Measurements from ENCODE around the gene DCDC2.
"Not testable (repeated sequence)": the region's sequence is repeated elsewhere in the genome, so short reads cannot be mapped to it uniquely, and the experiment has no call there.

Gene DCDC2

GRCh38 chr6:24245275-24245674 lies 112.6 kb downstream of the DCDC2 start:
- ChIA-PET CTCF (no interaction called here), POLR2A (no interaction called here)
- TF ChIP-seq FOXK2 (IDR thresholded peaks at IDR 0.05) (no peak), L3MBTL2 (conservative IDR thresholded peaks at IDR 0.05) (no peak), ELF4 (IDR thresholded peaks at IDR 0.05) (no peak), FOXM1 (IDR thresholded peaks at IDR 0.05; ENCODE audit: borderline replicate concordance) (no peak), PKNOX1 (IDR thresholded peaks at IDR 0.05) (no peak), CTBP1 (IDR thresholded peaks at IDR 0.05; ENCODE audit: borderline replicate concordance) (no peak), HDGF (IDR thresholded peaks at IDR 0.05; ENCODE audit: borderline replicate concordance) (no peak), ARNT (IDR thresholded peaks at IDR 0.05) (no peak), BHLHE40 (IDR thresholded peaks at IDR 0.05; ENCODE audit: borderline replicate concordance) (no peak), NFRKB (IDR thresholded peaks at IDR 0.05) (no peak), TARDBP (IDR thresholded peaks at IDR 0.05) (no peak)
- DNase-seq (ENCODE audit: extremely low spot score): no peak

- DNase-seq (ENCODE audit: extremely low spot score): no peak
- CTCF ChIA-PET: interaction anchor here (0.6 kb wide), 1 partner anchor 798 kb away, joined by 3 read pairs; no protein-coding TSS in a partner anchor
- POLR2A ChIA-PET: no interaction called here
- no peak for TF ChIP-seq SUZ12 (IDR thresholded peaks at IDR 0.05)
- no peak for TF ChIP-seq PKNOX1 (IDR thresholded peaks at IDR 0.05)
- no peak for TF ChIP-seq ARNT (IDR thresholded peaks at IDR 0.05)
- TF ChIP-seq FOXA1 (IDR thresholded peaks at IDR 0.05): no peak
- no peak for TF ChIP-seq ZNF384 (IDR thresholded peaks at IDR 0.05)
- no peak for TF ChIP-seq CTBP1 (IDR thresholded peaks at IDR 0.05; ENCODE audit: borderline replicate concordance)
- TF ChIP-seq LEF1 (IDR thresholded peaks at IDR 0.05; ENCODE audit: borderline replicate concordance): no peak
- no peak for TF ChIP-seq L3MBTL2 (conservative IDR thresholded peaks at IDR 0.05)
- no peak for TF ChIP-seq ELF4 (IDR thresholded peaks at IDR 0.05)
- TF ChIP-seq FOXK2 (IDR thresholded peaks at IDR 0.05): no peak
- TF ChIP-seq FOXM1 (IDR thresholded peaks at IDR 0.05; ENCODE audit: borderline replicate concordance): no peak
- no peak for TF ChIP-seq BHLHE40 (IDR thresholded peaks at IDR 0.05; ENCODE audit: borderline replicate concordance)
- TF ChIP-seq SP1 (IDR thresholded peaks at IDR 0.05): no peak
- TF ChIP-seq NFRKB (IDR thresholded peaks at IDR 0.05): no peak
Measured at GRCh38 chr6:24242924-24243323, 114.9 kb downstream of the DCDC2 start.

GRCh38 chr6:24241779-24242178 lies 116.1 kb downstream of the DCDC2 start:
- DNase-seq (ENCODE audit: extremely low spot score); POLR2A ChIA-PET; CTCF ChIA-PET: not testable (repeated sequence)

- CTCF ChIA-PET: no interaction called here
- POLR2A ChIA-PET: no interaction called here
- no peak for DNase-seq (ENCODE audit: extremely low spot score)
Measured at GRCh38 chr6:24240943-24241342, 116.9 kb downstream of the DCDC2 start.

GRCh38 chr6:24240380-24240928 lies 117.4 kb downstream of the DCDC2 start:
- DNase-seq (ENCODE audit: extremely low spot score): no peak
- no peak for TF ChIP-seq SP1 (IDR thresholded peaks at IDR 0.05)
- no peak for TF ChIP-seq TARDBP (IDR thresholded peaks at IDR 0.05)
- TF ChIP-seq CTBP1 (IDR thresholded peaks at IDR 0.05; ENCODE audit: borderline replicate concordance): no peak
- no peak for TF ChIP-seq BHLHE40 (IDR thresholded peaks at IDR 0.05; ENCODE audit: borderline replicate concordance)
- no peak for TF ChIP-seq L3MBTL2 (conservative IDR thresholded peaks at IDR 0.05)
- no peak for TF ChIP-seq NFRKB (IDR thresholded peaks at IDR 0.05)
- no peak for TF ChIP-seq PKNOX1 (IDR thresholded peaks at IDR 0.05)
- no peak for TF ChIP-seq SUZ12 (IDR thresholded peaks at IDR 0.05)
- TF ChIP-seq ARNT (IDR thresholded peaks at IDR 0.05): no peak
- TF ChIP-seq ELF4 (IDR thresholded peaks at IDR 0.05): no peak
- no peak for TF ChIP-seq ZNF384 (IDR thresholded peaks at IDR 0.05)
- TF ChIP-seq FOXK2 (IDR thresholded peaks at IDR 0.05): no peak
- ChIA-PET POLR2A (no interaction called here), CTCF (no interaction called here)

More at GRCh38 chr6:24240943-24241342, 116.9 kb downstream of the DCDC2 start:
- no peak for TF ChIP-seq ELF4 (IDR thresholded peaks at IDR 0.05)
- no peak for TF ChIP-seq SUZ12 (IDR thresholded peaks at IDR 0.05)
- no peak for TF ChIP-seq ZNF384 (IDR thresholded peaks at IDR 0.05)
- TF ChIP-seq FOXM1 (IDR thresholded peaks at IDR 0.05; ENCODE audit: borderline replicate concordance): no peak
- TF ChIP-seq L3MBTL2 (conservative IDR thresholded peaks at IDR 0.05): no peak
- TF ChIP-seq ARNT (IDR thresholded peaks at IDR 0.05): no peak
- TF ChIP-seq SP1 (IDR thresholded peaks at IDR 0.05): no peak
- no peak for TF ChIP-seq BHLHE40 (IDR thresholded peaks at IDR 0.05; ENCODE audit: borderline replicate concordance)

- no peak for DNase-seq (ENCODE audit: extremely low spot score)
- POLR2A ChIA-PET: no interaction called here
- CTCF ChIA-PET: no interaction called here
- TF ChIP-seq BHLHE40 (IDR thresholded peaks at IDR 0.05; ENCODE audit: borderline replicate concordance) (no peak), ZNF384 (IDR thresholded peaks at IDR 0.05) (no peak), FOXK2 (IDR thresholded peaks at IDR 0.05) (no peak), CTBP1 (IDR thresholded peaks at IDR 0.05; ENCODE audit: borderline replicate concordance) (no peak), NFRKB (IDR thresholded peaks at IDR 0.05) (no peak), FOXA1 (IDR thresholded peaks at IDR 0.05) (no peak), ELF4 (IDR thresholded peaks at IDR 0.05) (no peak), SP1 (IDR thresholded peaks at IDR 0.05) (no peak), SUZ12 (IDR thresholded peaks at IDR 0.05) (no peak), L3MBTL2 (conservative IDR thresholded peaks at IDR 0.05) (no peak), PKNOX1 (IDR thresholded peaks at IDR 0.05) (no peak), TARDBP (IDR thresholded peaks at IDR 0.05) (no peak), LEF1 (IDR thresholded peaks at IDR 0.05; ENCODE audit: borderline replicate concordance) (no peak), ARNT (IDR thresholded peaks at IDR 0.05) (no peak), HDGF (IDR thresholded peaks at IDR 0.05; ENCODE audit: borderline replicate concordance) (no peak), FOXM1 (IDR thresholded peaks at IDR 0.05; ENCODE audit: borderline replicate concordance) (no peak)
Measured at GRCh38 chr6:24238700-24239099, 119.2 kb downstream of the DCDC2 start.

GRCh38 chr6:24236779-24237178 lies 121.1 kb downstream of the DCDC2 start:
- DNase-seq (ENCODE audit: extremely low spot score); POLR2A ChIA-PET: not testable (repeated sequence)
- CTCF ChIA-PET: interaction anchor here (0.7 kb wide), 1 partner anchor 46 kb away, joined by 6 read pairs; no protein-coding TSS in a partner anchor

Measured in HEK293T (cell line).